ENCODE results near the gene FBP1.

The FBP1 gene

GRCh38 chr9:94644543-94644942 is 5.2 kb upstream of the FBP1 start:
- H3K27me3 Mint-ChIP-seq (ENCODE audit: low read depth), result peaks cover 32% of the 10 kb centered on the region
- no peak overlapping the region for H3K27ac Mint-ChIP-seq
- peaks cover 9% of the 10 kb centered on the region for H3K4me1 Mint-ChIP-seq
- TF ChIP-seq CTCF (IDR thresholded peaks at IDR 0.05; ENCODE audit: unreplicated experiment in 3 of 3), result no peak
- no peaks in the 10 kb centered on the region for H3K9me3 Mint-ChIP-seq
- H3K36me3 Mint-ChIP-seq (ENCODE audit: low read depth), result no peaks in the 10 kb centered on the region
- no peak overlapping the region for H3K4me3 Mint-ChIP-seq

GRCh38 chr9:94643741-94644140 is 4.4 kb upstream of the FBP1 start:
- no peaks in the 10 kb centered on the region for H3K36me3 Mint-ChIP-seq (ENCODE audit: low read depth)
- no peak overlapping the region for H3K4me3 Mint-ChIP-seq
- H3K27ac Mint-ChIP-seq, result no peak overlapping the region

GRCh38 chr9:94643176-94643575 is 3.9 kb upstream of the FBP1 start:
- Mint-ChIP-seq H3K27ac (no peak overlapping the region), H3K9me3 (no peaks in the 10 kb centered on the region), H3K4me1 (peaks cover 17% of the 10 kb centered on the region), H3K36me3 (ENCODE audit: low read depth) (no peaks in the 10 kb centered on the region), H3K27me3 (ENCODE audit: low read depth) (peaks cover 44% of the 10 kb centered on the region), H3K4me3 (no peak overlapping the region)
- TF ChIP-seq CTCF (IDR thresholded peaks at IDR 0.05; ENCODE audit: unreplicated experiment in 3 of 3), result no peak

More at GRCh38 chr9:94643741-94644140, 4.4 kb upstream of the FBP1 start:
- H3K4me1 Mint-ChIP-seq, result peaks cover 13% of the 10 kb centered on the region
- TF ChIP-seq CTCF (IDR thresholded peaks at IDR 0.05; ENCODE audit: unreplicated experiment in 3 of 3), result no peak
- peaks cover 40% of the 10 kb centered on the region for H3K27me3 Mint-ChIP-seq (ENCODE audit: low read depth)
- H3K9me3 Mint-ChIP-seq, result no peaks in the 10 kb centered on the region

- TF ChIP-seq CTCF (IDR thresholded peaks at IDR 0.05; ENCODE audit: unreplicated experiment in 3 of 3), result no peak
- H3K27ac Mint-ChIP-seq, result no peak overlapping the region
- H3K27me3 Mint-ChIP-seq (ENCODE audit: low read depth), result peaks cover 45% of the 10 kb centered on the region
- H3K4me1 Mint-ChIP-seq, result peaks cover 17% of the 10 kb centered on the region
- no peaks in the 10 kb centered on the region for H3K9me3 Mint-ChIP-seq
- H3K4me3 Mint-ChIP-seq, result no peak overlapping the region
- H3K36me3 Mint-ChIP-seq (ENCODE audit: low read depth), result no peaks in the 10 kb centered on the region
Observed at GRCh38 chr9:94642501-94642900, 3.2 kb upstream of the FBP1 start.

- H3K4me1 Mint-ChIP-seq, result peaks cover 16% of the 10 kb centered on the region
- H3K36me3 Mint-ChIP-seq (ENCODE audit: low read depth), result no peaks in the 10 kb centered on the region
- peaks cover 68% of the 10 kb centered on the region for H3K27me3 Mint-ChIP-seq (ENCODE audit: low read depth)
- no peak for TF ChIP-seq CTCF (IDR thresholded peaks at IDR 0.05; ENCODE audit: unreplicated experiment in 3 of 3)
- H3K27ac Mint-ChIP-seq, result no peak overlapping the region
- peak overlapping the region; percentile 80 to 87 (median 85) for H3K4me3 Mint-ChIP-seq
- H3K9me3 Mint-ChIP-seq, result no peaks in the 10 kb centered on the region
Observed at GRCh38 chr9:94639999-94640376, 670 bp upstream of the FBP1 start.

GRCh38 chr9:94638335-94639060 is 820 bp downstream of the FBP1 start:
- H3K4me3 Mint-ChIP-seq, result peak overlapping the region; percentile 80 to 82 (median 82)
- peak overlapping the region in 1 of 3 experiments; percentile 57 for H3K27ac Mint-ChIP-seq
- no peak for TF ChIP-seq CTCF (IDR thresholded peaks at IDR 0.05; ENCODE audit: unreplicated experiment in 3 of 3)
- no peaks in the 10 kb centered on the region for H3K36me3 Mint-ChIP-seq (ENCODE audit: low read depth)
- no peaks in the 10 kb centered on the region for H3K9me3 Mint-ChIP-seq
- H3K4me1 Mint-ChIP-seq, result peaks cover 12% of the 10 kb centered on the region
- peaks cover 64% of the 10 kb centered on the region for H3K27me3 Mint-ChIP-seq (ENCODE audit: low read depth)
